HEK293 (cell line): Measurements from ENCODE around the gene B2M.
A peak's percentile ranks its signal among the peaks of the same experiment; 100 is the strongest.

Experiments
- BCL11B ChIP-seq: fragments of 450-650 bp; formaldehyde crosslinking; IDR thresholded peaks from 2 replicates; pipeline ENCODE4 v1.5.1; 2016; ENCODE audit warnings: low read depth, missing biosample characterization, missing genetic modification characterization
- KLF1 ChIP-seq: fragments of 450-650 bp; formaldehyde crosslinking; IDR thresholded peaks from 2 replicates; pipeline ENCODE4 v1.5.1; 2016; ENCODE audit warnings: missing biosample characterization, missing genetic modification characterization
- KLF10 ChIP-seq: fragments of 450-650 bp; IDR thresholded peaks from 2 replicates; pipeline ENCODE4 v1.5.1; 2018; ENCODE audit warnings: missing biosample characterization, mild to moderate bottlenecking, missing genetic modification characterization
- KLF17 ChIP-seq: fragments of 450-650 bp; formaldehyde crosslinking; IDR thresholded peaks from 2 replicates; pipeline ENCODE4 v1.5.1; 2016; ENCODE audit warnings: missing biosample characterization, missing genetic modification characterization
- KLF8 ChIP-seq: fragments of 450-650 bp; formaldehyde crosslinking; IDR thresholded peaks from 2 replicates; pipeline ENCODE4 v1.5.1; 2016; ENCODE audit warnings: missing biosample characterization, missing genetic modification characterization
- KLF9 ChIP-seq: fragments of 450-650 bp; formaldehyde crosslinking; IDR thresholded peaks from 2 replicates; pipeline ENCODE4 v1.5.1; 2016; ENCODE audit warnings: missing biosample characterization, missing genetic modification characterization, low read depth
- SP3 ChIP-seq: fragments of 450-650 bp; formaldehyde crosslinking; IDR thresholded peaks from 2 replicates; pipeline ENCODE4 v1.5.1; 2016; ENCODE audit warnings: missing biosample characterization, missing genetic modification characterization
- SP7 ChIP-seq: fragments of 450-650 bp; formaldehyde crosslinking; IDR thresholded peaks from 2 replicates; pipeline ENCODE4 v1.5.1; 2016; ENCODE audit warnings: missing biosample characterization, missing genetic modification characterization
- TRIM28 ChIP-seq: IDR thresholded peaks from 2 replicates; pipeline ENCODE4 v1.6.1; 2011; ENCODE audit warnings: low read length, control low read depth, borderline replicate concordance
- ZBTB7A ChIP-seq: fragments of 450-650 bp; formaldehyde crosslinking; IDR thresholded peaks from 2 replicates; pipeline ENCODE4 v1.5.1; 2016; ENCODE audit warnings: low read depth, missing biosample characterization, missing genetic modification characterization
- ZNF121 ChIP-seq: fragments of 450-650 bp; formaldehyde crosslinking; IDR thresholded peaks from 2 replicates; pipeline ENCODE4 v1.5.1; 2016; ENCODE audit warnings: missing biosample characterization, missing genetic modification characterization
- ZNF133 ChIP-seq: fragments of 450-650 bp; formaldehyde crosslinking; IDR thresholded peaks from 2 replicates; pipeline ENCODE4 v1.5.1; 2016; ENCODE audit warnings: missing biosample characterization, missing genetic modification characterization
- ZNF138 ChIP-seq: fragments of 450-650 bp; formaldehyde crosslinking; IDR thresholded peaks from 2 replicates; pipeline ENCODE4 v1.5.1; 2016; ENCODE audit warnings: missing biosample characterization, missing genetic modification characterization, borderline replicate concordance
- ZNF174 ChIP-seq: fragments of 450-650 bp; formaldehyde crosslinking; IDR thresholded peaks from 2 replicates; pipeline ENCODE4 v1.5.0; 2017; ENCODE audit warnings: missing biosample characterization, mild to moderate bottlenecking, missing genetic modification characterization
- ZNF2 ChIP-seq: fragments of 450-650 bp; formaldehyde crosslinking; IDR thresholded peaks from 2 replicates; pipeline ENCODE4 v1.5.1; 2016; ENCODE audit warnings: missing biosample characterization, missing genetic modification characterization
- ZNF202 ChIP-seq: fragments of 450-650 bp; formaldehyde crosslinking; IDR thresholded peaks from 2 replicates; pipeline ENCODE4 v1.5.1; 2016; ENCODE audit warnings: missing biosample characterization, missing genetic modification characterization, borderline replicate concordance
- ZNF324 ChIP-seq: fragments of 450-650 bp; formaldehyde crosslinking; IDR thresholded peaks from 2 replicates; pipeline ENCODE4 v1.5.1; 2016; ENCODE audit warnings: missing biosample characterization, missing genetic modification characterization
- ZNF341 ChIP-seq: fragments of 450-650 bp; formaldehyde crosslinking; IDR thresholded peaks from 2 replicates; pipeline ENCODE4; 2016; ENCODE audit warnings: low read depth, missing biosample characterization, missing genetic modification characterization
- ZNF423 ChIP-seq: fragments of 450-650 bp; formaldehyde crosslinking; IDR thresholded peaks from 2 replicates; pipeline ENCODE4 v1.5.1; 2016; ENCODE audit warnings: missing biosample characterization, missing genetic modification characterization
- ZNF596 ChIP-seq: fragments of 450-650 bp; IDR thresholded peaks from 2 replicates; pipeline ENCODE4 v1.5.0; 2018; ENCODE audit warnings: missing biosample characterization, mild to moderate bottlenecking, missing genetic modification characterization, moderate library complexity
- ZNF670 ChIP-seq: fragments of 450-650 bp; formaldehyde crosslinking; IDR thresholded peaks from 2 replicates; pipeline ENCODE4 v1.5.1; 2016; ENCODE audit warnings: missing biosample characterization, missing genetic modification characterization, low read depth
- ZNF791 ChIP-seq: fragments of 450-650 bp; formaldehyde crosslinking; IDR thresholded peaks from 2 replicates; pipeline ENCODE4 v1.5.1; 2016; ENCODE audit warnings: missing biosample characterization, missing genetic modification characterization
- ZXDB ChIP-seq: fragments of 450-650 bp; formaldehyde crosslinking; IDR thresholded peaks from 2 replicates; pipeline ENCODE4 v1.5.1; 2016; ENCODE audit warnings: missing biosample characterization, missing genetic modification characterization
- TF ChIP-seq, protein P1 (sequence below): fragments of 450-650 bp; formaldehyde crosslinking; IDR thresholded peaks from 2 replicates; pipeline ENCODE4 v1.5.1; 2016; ENCODE audit warnings: missing biosample characterization, missing genetic modification characterization
- TF ChIP-seq, protein P2 (sequence below): fragments of 450-650 bp; formaldehyde crosslinking; IDR thresholded peaks from 2 replicates; pipeline ENCODE4 v1.5.1; 2016; ENCODE audit warnings: missing biosample characterization, missing genetic modification characterization
- TF ChIP-seq, protein P3 (sequence below): fragments of 450-650 bp; formaldehyde crosslinking; IDR thresholded peaks from 2 replicates; pipeline ENCODE4 v1.5.1; 2017; ENCODE audit warnings: missing biosample characterization, missing genetic modification characterization
- TF ChIP-seq, protein P4 (sequence below): fragments of 450-650 bp; formaldehyde crosslinking; IDR thresholded peaks from 2 replicates; pipeline ENCODE4 v1.5.1; 2016; ENCODE audit warnings: missing biosample characterization, missing genetic modification characterization, borderline replicate concordance

Gene B2M

DNA sequence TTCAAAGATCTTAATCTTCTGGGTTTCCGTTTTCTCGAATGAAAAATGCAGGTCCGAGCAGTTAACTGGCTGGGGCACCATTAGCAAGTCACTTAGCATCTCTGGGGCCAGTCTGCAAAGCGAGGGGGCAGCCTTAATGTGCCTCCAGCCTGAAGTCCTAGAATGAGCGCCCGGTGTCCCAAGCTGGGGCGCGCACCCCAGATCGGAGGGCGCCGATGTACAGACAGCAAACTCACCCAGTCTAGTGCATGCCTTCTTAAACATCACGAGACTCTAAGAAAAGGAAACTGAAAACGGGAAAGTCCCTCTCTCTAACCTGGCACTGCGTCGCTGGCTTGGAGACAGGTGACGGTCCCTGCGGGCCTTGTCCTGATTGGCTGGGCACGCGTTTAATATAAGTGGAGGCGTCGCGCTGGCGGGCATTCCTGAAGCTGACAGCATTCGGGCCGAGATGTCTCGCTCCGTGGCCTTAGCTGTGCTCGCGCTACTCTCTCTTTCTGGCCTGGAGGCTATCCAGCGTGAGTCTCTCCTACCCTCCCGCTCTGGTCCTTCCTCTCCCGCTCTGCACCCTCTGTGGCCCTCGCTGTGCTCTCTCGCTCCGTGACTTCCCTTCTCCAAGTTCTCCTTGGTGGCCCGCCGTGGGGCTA is at the start of gene B2M, which contains the start of gene PATL2 (continued):
- TF ChIP-seq, protein P1, sequence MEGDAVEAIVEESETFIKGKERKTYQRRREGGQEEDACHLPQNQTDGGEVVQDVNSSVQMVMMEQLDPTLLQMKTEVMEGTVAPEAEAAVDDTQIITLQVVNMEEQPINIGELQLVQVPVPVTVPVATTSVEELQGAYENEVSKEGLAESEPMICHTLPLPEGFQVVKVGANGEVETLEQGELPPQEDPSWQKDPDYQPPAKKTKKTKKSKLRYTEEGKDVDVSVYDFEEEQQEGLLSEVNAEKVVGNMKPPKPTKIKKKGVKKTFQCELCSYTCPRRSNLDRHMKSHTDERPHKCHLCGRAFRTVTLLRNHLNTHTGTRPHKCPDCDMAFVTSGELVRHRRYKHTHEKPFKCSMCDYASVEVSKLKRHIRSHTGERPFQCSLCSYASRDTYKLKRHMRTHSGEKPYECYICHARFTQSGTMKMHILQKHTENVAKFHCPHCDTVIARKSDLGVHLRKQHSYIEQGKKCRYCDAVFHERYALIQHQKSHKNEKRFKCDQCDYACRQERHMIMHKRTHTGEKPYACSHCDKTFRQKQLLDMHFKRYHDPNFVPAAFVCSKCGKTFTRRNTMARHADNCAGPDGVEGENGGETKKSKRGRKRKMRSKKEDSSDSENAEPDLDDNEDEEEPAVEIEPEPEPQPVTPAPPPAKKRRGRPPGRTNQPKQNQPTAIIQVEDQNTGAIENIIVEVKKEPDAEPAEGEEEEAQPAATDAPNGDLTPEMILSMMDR: no peak; the same call in 1 of the 2 replicates
- TF ChIP-seq TRIM28: peak; percentile 25; the same call in 1 of the 2 replicates
- peak; percentile 57; the same call in 1 of the 2 replicates for TF ChIP-seq ZNF2 (tag by site-specific recombination)
- TF ChIP-seq, protein P2, sequence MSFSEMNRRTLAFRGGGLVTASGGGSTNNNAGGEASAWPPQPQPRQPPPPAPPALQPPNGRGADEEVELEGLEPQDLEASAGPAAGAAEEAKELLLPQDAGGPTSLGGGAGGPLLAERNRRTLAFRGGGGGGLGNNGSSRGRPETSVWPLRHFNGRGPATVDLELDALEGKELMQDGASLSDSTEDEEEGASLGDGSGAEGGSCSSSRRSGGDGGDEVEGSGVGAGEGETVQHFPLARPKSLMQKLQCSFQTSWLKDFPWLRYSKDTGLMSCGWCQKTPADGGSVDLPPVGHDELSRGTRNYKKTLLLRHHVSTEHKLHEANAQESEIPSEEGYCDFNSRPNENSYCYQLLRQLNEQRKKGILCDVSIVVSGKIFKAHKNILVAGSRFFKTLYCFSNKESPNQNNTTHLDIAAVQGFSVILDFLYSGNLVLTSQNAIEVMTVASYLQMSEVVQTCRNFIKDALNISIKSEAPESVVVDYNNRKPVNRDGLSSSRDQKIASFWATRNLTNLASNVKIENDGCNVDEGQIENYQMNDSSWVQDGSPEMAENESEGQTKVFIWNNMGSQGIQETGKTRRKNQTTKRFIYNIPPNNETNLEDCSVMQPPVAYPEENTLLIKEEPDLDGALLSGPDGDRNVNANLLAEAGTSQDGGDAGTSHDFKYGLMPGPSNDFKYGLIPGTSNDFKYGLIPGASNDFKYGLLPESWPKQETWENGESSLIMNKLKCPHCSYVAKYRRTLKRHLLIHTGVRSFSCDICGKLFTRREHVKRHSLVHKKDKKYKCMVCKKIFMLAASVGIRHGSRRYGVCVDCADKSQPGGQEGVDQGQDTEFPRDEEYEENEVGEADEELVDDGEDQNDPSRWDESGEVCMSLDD: no peak
- TF ChIP-seq ZNF138: no peak
- no peak for TF ChIP-seq ZNF324
- no peak for TF ChIP-seq ZNF341 (tag by site-specific recombination)
- no peak for TF ChIP-seq ZNF121 (tag by site-specific recombination)
- TF ChIP-seq ZBTB7A (tag by site-specific recombination): no peak
- peak; percentile 69; the same call in 1 of the 2 replicates for TF ChIP-seq KLF17 (tag by site-specific recombination)
- TF ChIP-seq SP3 (tag by site-specific recombination): 0 out of 2 replicates have a peak, but pooled peaks have one; percentile 13
- TF ChIP-seq ZNF596 (tag by site-specific recombination): peak; percentile 56
- TF ChIP-seq KLF9: peak; percentile 34; the same call in 1 of the 2 replicates
- TF ChIP-seq SP7: peak; percentile 68
- TF ChIP-seq ZNF423 (tag by site-specific recombination): no peak
- no peak for TF ChIP-seq ZNF174
- no peak for TF ChIP-seq BCL11B (tag by site-specific recombination)
- no peak for TF ChIP-seq ZNF791
- TF ChIP-seq ZNF133 (tag by site-specific recombination): no peak
- TF ChIP-seq ZNF670 (tag by site-specific recombination): no peak
- TF ChIP-seq, protein P3, sequence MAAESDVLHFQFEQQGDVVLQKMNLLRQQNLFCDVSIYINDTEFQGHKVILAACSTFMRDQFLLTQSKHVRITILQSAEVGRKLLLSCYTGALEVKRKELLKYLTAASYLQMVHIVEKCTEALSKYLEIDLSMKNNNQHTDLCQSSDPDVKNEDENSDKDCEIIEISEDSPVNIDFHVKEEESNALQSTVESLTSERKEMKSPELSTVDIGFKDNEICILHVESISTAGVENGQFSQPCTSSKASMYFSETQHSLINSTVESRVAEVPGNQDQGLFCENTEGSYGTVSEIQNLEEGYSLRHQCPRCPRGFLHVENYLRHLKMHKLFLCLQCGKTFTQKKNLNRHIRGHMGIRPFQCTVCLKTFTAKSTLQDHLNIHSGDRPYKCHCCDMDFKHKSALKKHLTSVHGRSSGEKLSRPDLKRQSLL: no peak
- TF ChIP-seq ZNF202: no peak
- TF ChIP-seq, protein P4, sequence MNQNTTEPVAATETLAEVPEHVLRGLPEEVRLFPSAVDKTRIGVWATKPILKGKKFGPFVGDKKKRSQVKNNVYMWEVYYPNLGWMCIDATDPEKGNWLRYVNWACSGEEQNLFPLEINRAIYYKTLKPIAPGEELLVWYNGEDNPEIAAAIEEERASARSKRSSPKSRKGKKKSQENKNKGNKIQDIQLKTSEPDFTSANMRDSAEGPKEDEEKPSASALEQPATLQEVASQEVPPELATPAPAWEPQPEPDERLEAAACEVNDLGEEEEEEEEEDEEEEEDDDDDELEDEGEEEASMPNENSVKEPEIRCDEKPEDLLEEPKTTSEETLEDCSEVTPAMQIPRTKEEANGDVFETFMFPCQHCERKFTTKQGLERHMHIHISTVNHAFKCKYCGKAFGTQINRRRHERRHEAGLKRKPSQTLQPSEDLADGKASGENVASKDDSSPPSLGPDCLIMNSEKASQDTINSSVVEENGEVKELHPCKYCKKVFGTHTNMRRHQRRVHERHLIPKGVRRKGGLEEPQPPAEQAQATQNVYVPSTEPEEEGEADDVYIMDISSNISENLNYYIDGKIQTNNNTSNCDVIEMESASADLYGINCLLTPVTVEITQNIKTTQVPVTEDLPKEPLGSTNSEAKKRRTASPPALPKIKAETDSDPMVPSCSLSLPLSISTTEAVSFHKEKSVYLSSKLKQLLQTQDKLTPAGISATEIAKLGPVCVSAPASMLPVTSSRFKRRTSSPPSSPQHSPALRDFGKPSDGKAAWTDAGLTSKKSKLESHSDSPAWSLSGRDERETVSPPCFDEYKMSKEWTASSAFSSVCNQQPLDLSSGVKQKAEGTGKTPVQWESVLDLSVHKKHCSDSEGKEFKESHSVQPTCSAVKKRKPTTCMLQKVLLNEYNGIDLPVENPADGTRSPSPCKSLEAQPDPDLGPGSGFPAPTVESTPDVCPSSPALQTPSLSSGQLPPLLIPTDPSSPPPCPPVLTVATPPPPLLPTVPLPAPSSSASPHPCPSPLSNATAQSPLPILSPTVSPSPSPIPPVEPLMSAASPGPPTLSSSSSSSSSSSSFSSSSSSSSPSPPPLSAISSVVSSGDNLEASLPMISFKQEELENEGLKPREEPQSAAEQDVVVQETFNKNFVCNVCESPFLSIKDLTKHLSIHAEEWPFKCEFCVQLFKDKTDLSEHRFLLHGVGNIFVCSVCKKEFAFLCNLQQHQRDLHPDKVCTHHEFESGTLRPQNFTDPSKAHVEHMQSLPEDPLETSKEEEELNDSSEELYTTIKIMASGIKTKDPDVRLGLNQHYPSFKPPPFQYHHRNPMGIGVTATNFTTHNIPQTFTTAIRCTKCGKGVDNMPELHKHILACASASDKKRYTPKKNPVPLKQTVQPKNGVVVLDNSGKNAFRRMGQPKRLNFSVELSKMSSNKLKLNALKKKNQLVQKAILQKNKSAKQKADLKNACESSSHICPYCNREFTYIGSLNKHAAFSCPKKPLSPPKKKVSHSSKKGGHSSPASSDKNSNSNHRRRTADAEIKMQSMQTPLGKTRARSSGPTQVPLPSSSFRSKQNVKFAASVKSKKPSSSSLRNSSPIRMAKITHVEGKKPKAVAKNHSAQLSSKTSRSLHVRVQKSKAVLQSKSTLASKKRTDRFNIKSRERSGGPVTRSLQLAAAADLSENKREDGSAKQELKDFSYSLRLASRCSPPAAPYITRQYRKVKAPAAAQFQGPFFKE (tag by site-specific recombination): no peak
- TF ChIP-seq ZXDB (tag by site-specific recombination): peak; percentile 55; the same call in 1 of the 2 replicates
- peak; percentile 47; the same call in 1 of the 2 replicates for TF ChIP-seq KLF8 (tag by site-specific recombination)
- TF ChIP-seq KLF1 (tag by site-specific recombination): no peak
- TF ChIP-seq KLF10 (tag by site-specific recombination): no peak
